Measurements from ENCODE around the gene KCNA1.

Gene KCNA1

DNA sequence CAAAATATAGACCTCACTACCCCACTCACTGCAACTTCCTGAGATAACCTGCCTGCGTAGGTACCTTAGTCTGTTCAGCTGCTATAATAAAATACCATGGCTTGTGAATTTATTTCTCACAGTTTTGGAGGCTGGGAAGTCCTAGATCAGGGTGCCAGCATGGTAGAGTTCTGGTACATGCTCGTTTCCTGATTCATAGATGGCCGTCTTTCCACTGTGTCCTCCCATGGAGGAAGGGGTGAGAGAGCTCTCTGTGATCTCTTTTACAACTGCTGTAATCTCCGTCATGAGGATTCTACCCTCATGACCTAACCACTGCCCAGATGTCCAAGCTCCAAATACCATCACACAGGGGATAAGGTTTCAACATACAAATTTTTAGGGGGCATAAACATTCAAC, 49.7 kb downstream of the KCNA1 start:
- DNase-seq (ENCODE audit: low spot score in 2 of 2) (no peak), ATAC-seq (ENCODE audit: low read depth) (no peak)
- no peak overlapping the region for H3K4me3 Mint-ChIP-seq
- H3K27me3 Mint-ChIP-seq: peaks cover 44% of the 10 kb centered on the region
- no peak overlapping the region for H3K27ac Mint-ChIP-seq
- H3K4me1 Mint-ChIP-seq: peaks cover 5% of the 10 kb centered on the region
- no peaks in the 10 kb centered on the region for H3K36me3 Mint-ChIP-seq
- H3K9me3 Mint-ChIP-seq: no peaks in the 10 kb centered on the region

GRCh38 chr12:4960030-4960429, 50.3 kb downstream of the KCNA1 start:
- H3K4me1 Mint-ChIP-seq: peaks cover 2% of the 10 kb centered on the region
- DNase-seq (ENCODE audit: low spot score in 2 of 2): no peak
- ATAC-seq (ENCODE audit: low read depth): no peak
- no peaks in the 10 kb centered on the region for H3K9me3 Mint-ChIP-seq
- no peak overlapping the region for H3K27ac Mint-ChIP-seq
- H3K27me3 Mint-ChIP-seq: peaks cover 47% of the 10 kb centered on the region
- H3K36me3 Mint-ChIP-seq: no peaks in the 10 kb centered on the region
- no peak overlapping the region for H3K4me3 Mint-ChIP-seq

- Mint-ChIP-seq H3K27ac (no peak overlapping the region), H3K9me3 (no peaks in the 10 kb centered on the region), H3K27me3 (peaks cover 47% of the 10 kb centered on the region), H3K4me1 (peaks cover 2% of the 10 kb centered on the region), H3K4me3 (no peak overlapping the region), H3K36me3 (no peaks in the 10 kb centered on the region)
- no peak for DNase-seq (ENCODE audit: low spot score in 2 of 2)
- ATAC-seq (ENCODE audit: low read depth): no peak
Measured at GRCh38 chr12:4960547-4960946, 50.8 kb downstream of the KCNA1 start.

- peaks cover 2% of the 10 kb centered on the region for H3K4me1 Mint-ChIP-seq
- H3K36me3 Mint-ChIP-seq: no peaks in the 10 kb centered on the region
- DNase-seq (ENCODE audit: low spot score in 2 of 2) (no peak), ATAC-seq (ENCODE audit: low read depth) (no peak)
- peaks cover 42% of the 10 kb centered on the region for H3K27me3 Mint-ChIP-seq
- H3K4me3 Mint-ChIP-seq: no peak overlapping the region
- no peak overlapping the region for H3K27ac Mint-ChIP-seq
- H3K9me3 Mint-ChIP-seq: no peaks in the 10 kb centered on the region
Measured at GRCh38 chr12:4961311-4961710, 51.6 kb downstream of the KCNA1 start.

DNA sequence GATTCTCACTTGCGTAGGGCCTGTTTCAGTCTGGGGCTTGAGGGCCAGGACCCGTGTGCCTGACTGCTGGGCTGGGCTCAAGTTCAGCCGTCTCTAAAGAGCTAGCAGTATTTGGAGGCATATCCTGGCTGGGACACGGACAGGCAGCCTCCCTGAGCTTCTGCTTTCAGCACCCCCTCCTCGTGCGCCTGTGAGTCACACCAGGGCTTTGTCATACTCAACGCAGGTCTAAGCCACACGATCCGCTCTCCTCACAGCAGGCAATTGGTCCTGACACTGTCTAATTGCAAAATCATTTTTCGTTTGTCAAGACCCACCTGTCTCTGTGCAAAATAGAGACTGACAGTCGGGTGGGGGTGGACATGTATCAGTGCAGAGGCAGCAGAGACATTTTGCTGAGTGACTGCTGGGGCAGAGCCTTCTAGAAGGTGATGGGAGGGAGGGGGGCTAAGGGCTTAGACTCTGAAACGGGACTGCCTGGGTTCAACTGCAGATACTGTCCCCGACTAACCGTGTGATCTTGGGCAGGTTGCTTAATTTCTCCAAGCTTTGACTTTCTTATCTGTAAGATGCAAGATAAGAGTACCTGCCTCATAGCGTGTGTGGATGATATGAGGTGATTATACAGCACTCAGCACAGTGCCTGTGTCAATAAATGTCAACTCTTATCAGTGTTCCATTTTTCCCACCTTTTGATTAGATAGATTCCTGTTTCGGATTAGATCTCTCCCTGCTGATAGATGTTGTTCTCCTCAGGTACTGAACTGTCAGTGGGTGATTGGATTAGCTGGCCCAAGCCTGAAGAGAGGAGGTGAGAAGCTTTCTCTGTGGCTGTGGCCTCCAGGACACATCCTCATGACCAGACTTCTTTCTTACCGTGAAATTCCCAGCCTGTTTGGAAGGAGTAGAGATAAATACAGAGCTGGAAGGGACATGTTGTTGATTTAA, 53.1 kb downstream of the KCNA1 start:
- H3K27me3 Mint-ChIP-seq: peaks cover 37% of the 10 kb centered on the region

More for the DNA sequence above, 53.1 kb downstream of the KCNA1 start:
- H3K4me1 Mint-ChIP-seq: peaks cover 2% of the 10 kb centered on the region
- H3K36me3 Mint-ChIP-seq: no peaks in the 10 kb centered on the region
- ATAC-seq (ENCODE audit: low read depth) (no peak), DNase-seq (ENCODE audit: low spot score in 2 of 2) (no peak)
- no peak overlapping the region for H3K4me3 Mint-ChIP-seq
- no peaks in the 10 kb centered on the region for H3K9me3 Mint-ChIP-seq
- no peak overlapping the region for H3K27ac Mint-ChIP-seq

All from memory B cell (primary cell).